HG02973 (cell line): Measurements from ENCODE around the gene HTRA1.

Experiments
- ATAC-seq: cut with Tn5 transposase; IDR thresholded peaks from one replicate; pipeline ENCODE4 v1.9.1; 2021; ENCODE audit warnings: moderate library complexity; ENCODE audit not compliant: unreplicated experiment

Gene HTRA1

GRCh38 chr10:122454603-122455080, 6.7 kb upstream of the HTRA1 start, which contains the start of gene ARMS2:
TSS of gene ARMS2 (plus strand) at chr10:122454653. CDS start at chr10:122454728, 75 bp downstream.
- ATAC-seq: no peak

GRCh38 chr10:122455376-122456079, 5.8 kb upstream of the HTRA1 start:
- ATAC-seq: no peak

DNA sequence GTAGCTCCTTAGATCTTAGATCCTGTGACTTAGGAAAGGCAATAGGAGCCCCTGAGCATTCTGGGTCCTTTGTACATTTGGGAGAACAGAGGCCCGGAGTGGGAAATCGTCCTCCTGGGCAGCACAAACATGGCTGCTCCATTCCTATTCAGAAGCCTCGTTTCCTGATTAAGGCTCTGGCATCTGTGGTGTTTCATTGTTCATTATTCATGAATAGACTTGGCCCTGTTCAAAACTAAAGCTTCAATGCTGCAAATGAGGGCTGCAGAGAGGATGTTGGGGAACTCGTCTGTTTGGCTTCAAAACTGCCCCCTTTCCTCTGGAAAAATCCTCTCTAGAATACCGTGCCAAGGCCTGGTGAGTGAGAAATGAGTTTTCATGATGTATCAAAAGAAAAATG, 3.4 kb upstream of the HTRA1 start:
- ATAC-seq: no peak

- ATAC-seq: no peak
Observed at GRCh38 chr10:122458693-122459092, 2.7 kb upstream of the HTRA1 start.

GRCh38 chr10:122459561-122460273, 1.6 kb upstream of the HTRA1 start:
- no peak for ATAC-seq

GRCh38 chr10:122460891-122461293, 461 bp upstream of the HTRA1 start:
- ATAC-seq: no peak

- no peak for ATAC-seq
Observed at GRCh38 chr10:122461729-122462532, 578 bp downstream of the HTRA1 start.

- no peak for ATAC-seq
Observed at GRCh38 chr10:122462533-122463465, 1.4 kb downstream of the HTRA1 start.

- no peak for ATAC-seq
Observed at GRCh38 chr10:122463466-122464249, 2.3 kb downstream of the HTRA1 start.

- no peak for ATAC-seq
Observed at GRCh38 chr10:122464250-122464510, 2.8 kb downstream of the HTRA1 start.

GRCh38 chr10:122464586-122464985, 3.2 kb downstream of the HTRA1 start:
- no peak for ATAC-seq

DNA sequence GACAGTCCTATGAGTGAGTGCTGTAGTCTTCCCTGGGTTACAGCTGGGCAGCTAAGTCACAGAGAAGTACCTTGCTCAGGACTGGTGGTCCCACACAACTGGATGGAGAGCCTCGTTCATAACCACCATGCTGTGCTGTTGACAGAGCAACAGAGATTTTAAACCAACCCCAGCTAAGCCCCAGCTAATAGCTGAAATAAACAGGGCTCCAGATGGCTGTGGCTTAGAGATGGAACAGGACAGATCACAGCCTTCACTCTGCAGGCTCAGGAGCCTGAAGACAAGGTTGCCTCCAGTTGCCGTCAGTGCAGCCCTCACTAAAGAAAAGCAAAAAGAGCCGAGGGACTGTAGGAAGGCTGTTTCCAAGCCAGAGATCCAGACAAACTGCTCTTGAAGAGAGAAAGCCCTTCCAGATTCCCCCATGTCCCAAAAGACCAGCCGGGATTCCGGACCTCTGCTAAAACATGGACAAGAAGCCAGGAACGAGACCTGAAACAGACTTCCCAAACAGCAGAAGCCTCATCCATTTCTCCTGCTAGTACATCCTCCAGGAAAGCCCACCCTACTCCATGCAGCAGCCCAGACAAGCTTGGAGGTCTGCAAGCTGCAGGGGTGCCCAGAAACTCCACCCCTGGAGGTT, 4.2 kb downstream of the HTRA1 start:
- ATAC-seq: no peak

- ATAC-seq: no peak
Observed at GRCh38 chr10:122466951-122467381, 5.6 kb downstream of the HTRA1 start.

DNA sequence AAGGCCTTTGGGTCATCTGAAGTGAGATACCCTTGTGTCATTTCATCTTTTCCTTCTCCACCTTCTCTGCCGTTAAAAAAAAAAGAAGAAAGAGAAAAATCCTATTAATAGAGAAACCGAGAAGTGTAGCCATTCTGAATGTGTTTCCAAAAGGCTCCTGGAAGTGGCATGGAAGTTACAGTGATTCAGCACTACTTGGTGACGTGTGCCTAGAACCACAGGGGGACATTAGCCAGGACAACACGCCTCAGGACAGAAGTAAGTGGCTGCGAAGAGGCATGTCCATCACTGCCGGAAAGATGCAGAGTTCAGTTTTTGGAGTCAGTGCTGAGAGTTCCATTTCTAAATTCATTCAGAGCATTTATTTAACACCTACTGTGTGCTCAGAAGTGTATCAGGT, 6.3 kb downstream of the HTRA1 start:
- ATAC-seq: no peak

DNA sequence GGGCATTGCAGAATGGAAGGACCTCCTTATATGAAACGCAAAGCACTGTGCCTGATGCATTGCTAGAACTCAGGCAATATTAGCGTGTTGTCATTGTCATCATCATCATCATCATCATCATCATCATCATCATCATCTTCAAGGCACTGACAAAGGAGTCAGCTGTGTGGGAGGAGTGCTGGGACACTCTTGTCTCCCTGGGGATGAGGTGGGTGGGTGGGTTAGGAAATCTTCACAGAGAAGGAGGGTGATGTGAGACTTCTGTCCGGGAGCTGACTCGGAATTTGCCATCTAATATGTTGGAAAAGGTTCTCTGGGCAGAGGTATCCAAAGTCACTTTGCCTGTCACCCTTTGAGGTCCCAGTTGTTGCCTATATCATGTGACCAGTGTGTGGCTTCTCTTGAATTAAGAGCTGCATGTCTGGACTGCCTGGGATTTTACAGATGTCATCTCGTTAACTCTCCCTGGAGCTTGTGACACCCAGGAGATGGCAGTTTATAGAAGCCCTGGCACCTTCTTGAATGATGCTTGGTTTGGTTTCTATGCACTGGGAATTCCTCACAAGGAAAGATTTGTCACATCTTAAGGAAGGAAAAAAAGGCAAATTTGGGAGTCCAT, 7.1 kb downstream of the HTRA1 start:
- ATAC-seq: no peak

DNA sequence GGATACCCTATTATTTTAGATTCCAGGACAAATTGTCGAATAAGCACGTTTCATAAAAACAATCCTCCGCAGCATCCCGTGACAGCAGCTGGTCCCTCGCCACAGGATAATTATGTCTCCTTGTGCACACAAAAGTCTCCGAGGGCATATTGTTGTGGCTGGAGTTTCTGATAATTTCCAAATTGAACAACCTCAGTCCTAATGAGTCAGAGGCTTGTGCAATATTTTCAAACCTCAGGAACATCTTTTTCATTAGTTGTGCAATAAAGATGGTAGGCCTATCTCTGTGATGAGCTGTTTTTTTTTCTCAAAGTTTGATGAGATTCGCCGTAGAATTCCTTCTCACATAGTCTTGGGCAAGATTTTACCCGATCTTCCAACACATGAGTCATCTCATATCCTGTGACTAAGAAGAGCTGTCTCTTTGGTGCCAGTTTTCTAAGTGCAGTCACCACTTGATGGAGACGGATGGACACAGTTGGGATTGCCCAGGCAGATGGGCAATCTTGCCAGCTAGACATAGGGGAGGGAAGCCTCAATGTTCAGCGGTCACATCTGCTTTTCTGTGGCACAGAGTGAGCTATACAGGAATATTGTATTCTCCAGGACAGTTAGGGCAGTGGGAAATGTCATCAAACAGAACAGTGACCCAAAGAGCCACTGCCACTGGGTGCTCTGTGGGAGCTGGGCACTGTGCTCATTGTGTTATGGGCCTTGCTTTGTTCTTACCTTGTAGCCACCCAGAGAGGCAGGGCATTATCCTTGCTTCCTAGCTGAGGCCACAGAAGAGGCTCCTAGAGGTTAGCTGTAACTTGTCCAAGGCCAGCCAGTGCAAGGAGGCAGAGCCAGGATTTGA, 7.8 kb downstream of the HTRA1 start:
- no peak for ATAC-seq

GRCh38 chr10:122469848-122470247, 8.5 kb downstream of the HTRA1 start:
- no peak for ATAC-seq
